K562 treated with DMSO at 1 percent for 24 hours (cell line): ENCODE measurements around the gene CD226. TPM values are rescaled to one million over a fixed set of nuclear protein-coding genes. Genes with fewer than 3 reads are reported as not detected.

ENCODE experiments used
- total RNA-seq: library from RNA; unstranded; fragments of 300-600 nt; gene quantifications from 2 replicates; pipeline ENCODE4 v1.2.3, GENCODE V29; 2022; ENCODE audit warnings: low read depth; ENCODE audit not compliant: insufficient read depth

Gene CD226
- 0.05 and 0.72 TPM in 2 replicates for total RNA-seq

GRCh38 chr18:69947361-69948133, at the start of gene CD226:
CD226 (minus strand) TSS chr18:69947873; CDS start chr18:69947406, 467 bp downstream.

